ENCODE measurements around the gene POLN. TPM values are rescaled to one million over a fixed set of nuclear protein-coding genes. Genes with fewer than 3 reads are reported as not detected.
"Not testable (repeated sequence)": the region's sequence is repeated elsewhere in the genome, so short reads cannot be mapped to it uniquely, and the experiment has no call there.

The POLN gene
- total and polyA plus RNA-seq, 2 of the 4 experiments (the other 2 are of a cell fraction), result 0.63 to 0.72 TPM

DNA sequence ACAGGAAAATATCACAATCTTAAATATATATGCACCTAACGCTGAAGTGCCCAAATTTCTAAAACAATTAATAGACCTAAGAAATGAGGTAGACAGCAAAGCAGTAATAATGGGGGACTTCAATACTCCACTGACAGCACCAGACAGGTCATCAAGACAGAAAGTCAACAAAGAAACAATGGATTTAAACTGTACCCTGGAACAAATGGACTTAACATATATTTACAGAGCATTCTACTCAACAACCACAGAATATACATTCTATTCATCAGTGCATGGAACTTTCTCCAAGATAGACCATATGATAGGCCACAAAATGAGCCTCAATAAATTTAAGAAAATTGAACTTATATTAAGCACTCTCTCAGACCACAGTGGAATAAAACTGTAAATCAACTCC lies 39.1 kb downstream of the POLN start:
- H3K4me3 ChIP-seq (ENCODE audit: insufficient read depth, low read depth, low read length); H2AK9ac ChIP-seq (replicated peaks; ENCODE audit: low read depth, low read length, poor library complexity); H3K9ac ChIP-seq (ENCODE audit: low read depth, low read length); H3K27me3 ChIP-seq (ENCODE audit: control insufficient read depth, insufficient read depth, low read length); H2BK20ac ChIP-seq (ENCODE audit: low read depth, low read length); dilution Hi-C loops (cut with HindIII; ENCODE audit: low sequenced_read_pairs, unreplicated experiment); H3K9me3 ChIP-seq (ENCODE audit: control insufficient read depth, insufficient read depth, low read length); H4K5ac ChIP-seq (ENCODE audit: low read depth, low read length); H2BK15ac ChIP-seq (ENCODE audit: low read depth, low read length); H3K56ac ChIP-seq (ENCODE audit: extremely low read depth, insufficient read depth, low read length); H4K8ac ChIP-seq (ENCODE audit: low read depth in 2 of 2, low read length in 2 of 2); DNase-seq; H3K23ac ChIP-seq (ENCODE audit: low read depth, low read length); H3K9me1 ChIP-seq (ENCODE audit: insufficient read depth, low read length); H3K4ac ChIP-seq (ENCODE audit: low read depth, low read length); H4K20me1 ChIP-seq (ENCODE audit: insufficient read depth, low read length); H4K91ac ChIP-seq (ENCODE audit: insufficient read depth, low read depth, low read length); CTCF ChIA-PET; H2AFZ ChIP-seq (replicated peaks; ENCODE audit: low read length, poor library complexity); in situ Hi-C loops (cut with MboI; ENCODE audit: low sequenced_read_pairs); H2BK120ac ChIP-seq (ENCODE audit: low read depth, low read length); H2AK5ac ChIP-seq (ENCODE audit: low read depth, low read length); POLR2A ChIA-PET (ENCODE audit: unreplicated experiment); H3K4me1 ChIP-seq (ENCODE audit: control insufficient read depth, insufficient read depth, low read length); H3K36me3 ChIP-seq (ENCODE audit: control insufficient read depth, insufficient read depth, low read length); intact Hi-C loops (cut with micrococcal nuclease); H3K4me2 ChIP-seq (ENCODE audit: low read depth, low read length); H3K27ac ChIP-seq (ENCODE audit: insufficient read depth, low read length); ATAC-seq (ENCODE audit: low read depth); H3K18ac ChIP-seq (ENCODE audit: low read depth, low read length); H3K79me1 ChIP-seq (ENCODE audit: low read depth in 1 of 2, low read length in 2 of 2); H2BK5ac ChIP-seq (ENCODE audit: low read depth, low read length, poor library complexity, severe bottlenecking); BruUV-seq (replicated peaks); H3K14ac ChIP-seq (replicated peaks; ENCODE audit: low read depth, low read length): not testable (repeated sequence)
- WGBS, 2 experiments (ENCODE audit: extremely low coverage in 2 of 2, insufficient read length in 1 of 2), result no CpG with 5 or more reads among the region's 1 CpG

Measured in IMR-90 (cell line).